ENCODE measurements around the gene THSD7A. TPM values are rescaled to one million over a fixed set of nuclear protein-coding genes. Genes with fewer than 3 reads are reported as not detected.

Gene THSD7A
- total RNA-seq, 3 donors from 2014 or later (not counting 1 experiment from before 2014, with no cell fraction given), result 0.29 to 8.6 TPM; not detected in 1

GRCh38 chr7:11751315-11751714 is 80.7 kb downstream of the THSD7A start:
- WGBS (ENCODE audit: insufficient coverage), result 96% methylated on average over 2 of the region's 2 CpGs
- TF ChIP-seq CTCF (IDR thresholded peaks at IDR 0.05), result no peak
- H3K4me1 ChIP-seq (ENCODE audit: control insufficient read depth, insufficient read depth, low read length), result no peaks in the 10 kb centered on the region
- H3K4me3 Mint-ChIP-seq, result no peak overlapping the region
- H3K27me3 Mint-ChIP-seq (ENCODE audit: low read depth in 2 of 2), result no peaks in the 10 kb centered on the region
- H3K4me1 Mint-ChIP-seq, result no peaks in the 10 kb centered on the region
- H3K27me3 ChIP-seq (ENCODE audit: control insufficient read depth, insufficient read depth, low read length), result no peaks in the 10 kb centered on the region
- no peaks in the 10 kb centered on the region for H3K36me3 Mint-ChIP-seq
- intact Hi-C loops (cut with micrococcal nuclease), result no loop called here
- DNase-seq, result no peak
- H3K27ac ChIP-seq (ENCODE audit: low read length), result no peak overlapping the region
- no peak overlapping the region for H3K27ac Mint-ChIP-seq
- H3K36me3 ChIP-seq (ENCODE audit: control insufficient read depth, insufficient read depth, low read length), result no peaks in the 10 kb centered on the region
- no peak for ATAC-seq
- peaks cover 3% of the 10 kb centered on the region for H3K9me3 ChIP-seq (ENCODE audit: control insufficient read depth, insufficient read depth, low read length)
- H3K9me3 Mint-ChIP-seq, result peaks cover 13 to 20% of the 10 kb centered on the region in 2 donors
- H3K4me3 ChIP-seq (ENCODE audit: low read length), result no peak overlapping the region

GRCh38 chr7:11750191-11750590 is 81.8 kb downstream of the THSD7A start:
- Mint-ChIP-seq H3K4me3 (no peak overlapping the region), H3K4me1 (no peaks in the 10 kb centered on the region), H3K36me3 (no peaks in the 10 kb centered on the region), H3K27ac (no peak overlapping the region), H3K9me3 (peaks cover 9 to 15% of the 10 kb centered on the region in 2 donors), H3K27me3 (ENCODE audit: low read depth in 2 of 2) (no peaks in the 10 kb centered on the region)
- no peaks in the 10 kb centered on the region for H3K27me3 ChIP-seq (ENCODE audit: control insufficient read depth, insufficient read depth, low read length)
- H3K9me3 ChIP-seq (ENCODE audit: control insufficient read depth, insufficient read depth, low read length), result peaks cover 3% of the 10 kb centered on the region
- H3K4me1 ChIP-seq (ENCODE audit: control insufficient read depth, insufficient read depth, low read length), result no peaks in the 10 kb centered on the region
- H3K4me3 ChIP-seq (ENCODE audit: low read length), result no peak overlapping the region
- 47% methylated on average over 5 of the region's 6 CpGs for WGBS (ENCODE audit: insufficient coverage)
- no peak for DNase-seq
- intact Hi-C loops (cut with micrococcal nuclease), result no loop called here
- no peak overlapping the region for H3K27ac ChIP-seq (ENCODE audit: low read length)
- ATAC-seq, result peak in 1 of 3 donors; percentile 53
- no peak for TF ChIP-seq CTCF (IDR thresholded peaks at IDR 0.05)
- H3K36me3 ChIP-seq (ENCODE audit: control insufficient read depth, insufficient read depth, low read length), result no peaks in the 10 kb centered on the region

- 86% methylated on average over 4 of the region's 4 CpGs for WGBS (ENCODE audit: insufficient coverage)
- Mint-ChIP-seq H3K4me1 (no peaks in the 10 kb centered on the region), H3K4me3 (no peak overlapping the region), H3K27ac (no peak overlapping the region), H3K9me3 (peaks cover 9 to 14% of the 10 kb centered on the region in 2 donors), H3K36me3 (no peaks in the 10 kb centered on the region), H3K27me3 (ENCODE audit: low read depth in 2 of 2) (no peaks in the 10 kb centered on the region)
- H3K4me1 ChIP-seq (ENCODE audit: control insufficient read depth, insufficient read depth, low read length), result no peaks in the 10 kb centered on the region
- no peaks in the 10 kb centered on the region for H3K36me3 ChIP-seq (ENCODE audit: control insufficient read depth, insufficient read depth, low read length)
- peaks cover 3% of the 10 kb centered on the region for H3K9me3 ChIP-seq (ENCODE audit: control insufficient read depth, insufficient read depth, low read length)
- intact Hi-C loops (cut with micrococcal nuclease), result no loop called here
- peak in 1 of 3 donors; percentile 58 for ATAC-seq
- H3K4me3 ChIP-seq (ENCODE audit: low read length), result no peak overlapping the region
- no peak for TF ChIP-seq CTCF (IDR thresholded peaks at IDR 0.05)
- no peak overlapping the region for H3K27ac ChIP-seq (ENCODE audit: low read length)
- H3K27me3 ChIP-seq (ENCODE audit: control insufficient read depth, insufficient read depth, low read length), result no peaks in the 10 kb centered on the region
- DNase-seq, result no peak
Measured at GRCh38 chr7:11749629-11750028, 82.4 kb downstream of the THSD7A start.

- Mint-ChIP-seq H3K9me3 (peaks cover 7 to 12% of the 10 kb centered on the region in 2 donors), H3K4me3 (no peak overlapping the region), H3K4me1 (no peaks in the 10 kb centered on the region), H3K27ac (no peak overlapping the region), H3K27me3 (ENCODE audit: low read depth in 2 of 2) (no peaks in the 10 kb centered on the region), H3K36me3 (no peaks in the 10 kb centered on the region)
- no peaks in the 10 kb centered on the region for H3K4me1 ChIP-seq (ENCODE audit: control insufficient read depth, insufficient read depth, low read length)
- 93% methylated on average over 6 of the region's 6 CpGs for WGBS (ENCODE audit: insufficient coverage)
- peaks cover 3% of the 10 kb centered on the region for H3K9me3 ChIP-seq (ENCODE audit: control insufficient read depth, insufficient read depth, low read length)
- DNase-seq, result no peak
- H3K4me3 ChIP-seq (ENCODE audit: low read length), result no peak overlapping the region
- no peaks in the 10 kb centered on the region for H3K36me3 ChIP-seq (ENCODE audit: control insufficient read depth, insufficient read depth, low read length)
- no peak overlapping the region for H3K27ac ChIP-seq (ENCODE audit: low read length)
- no peak for ATAC-seq
- no peaks in the 10 kb centered on the region for H3K27me3 ChIP-seq (ENCODE audit: control insufficient read depth, insufficient read depth, low read length)
- TF ChIP-seq CTCF (IDR thresholded peaks at IDR 0.05), result no peak
- intact Hi-C loops (cut with micrococcal nuclease), result no loop called here
Measured at GRCh38 chr7:11748884-11749283, 83.1 kb downstream of the THSD7A start.

Data from natural killer cell (primary cell).